K562 (cell line): Measurements from ENCODE around the gene CHRNE. TPM values are rescaled to one million over a fixed set of nuclear protein-coding genes. Genes with fewer than 3 reads are reported as not detected.

Source experiments
- CBFB ChIP-seq: sonication (generic); formaldehyde crosslinking; IDR thresholded peaks from 2 replicates; pipeline ENCODE4 v1.4.0; 2020; ENCODE audit warnings: mild to moderate bottlenecking, missing genetic modification reagents
- IRF9 ChIP-seq: fragments of 450-650 bp; IDR thresholded peaks from 2 replicates; pipeline ENCODE4 v1.6.1; 2016; ENCODE audit warnings: missing biosample characterization, missing genetic modification characterization
- KAT7 ChIP-seq: sonication (generic); formaldehyde crosslinking; IDR thresholded peaks from 2 replicates; pipeline ENCODE4 v1.8.0; 2022; ENCODE audit warnings: missing genetic modification reagents, mild to moderate bottlenecking, borderline replicate concordance
- KLF16 ChIP-seq: IDR thresholded peaks from 2 replicates; pipeline ENCODE4 v1.6.1; 2016; ENCODE audit warnings: antibody characterized with exemption
- MCM2 ChIP-seq: fragments of 450-650 bp; IDR thresholded peaks from 2 replicates; pipeline ENCODE4 v1.6.1; 2017; ENCODE audit warnings: low read depth, mild to moderate bottlenecking
- POLR2A ChIP-seq: fragments of 450-650 bp; conservative IDR thresholded peaks from 2 replicates; pipeline ENCODE4 v1.6.1; 2016
- POLR2G ChIP-seq: fragments of 200-400 bp; formaldehyde crosslinking; IDR thresholded peaks from 2 replicates; pipeline ENCODE4 v1.6.1; 2017; ENCODE audit warnings: low read depth, mild to moderate bottlenecking, antibody characterized with exemption, low read length, moderate library complexity
- RBFOX2 ChIP-seq: fragments of 200-400 bp; formaldehyde crosslinking; IDR thresholded peaks from 2 replicates; pipeline ENCODE4 v1.6.1; 2017; ENCODE audit warnings: low read depth, mild to moderate bottlenecking, low read length, moderate library complexity
- REST ChIP-seq, 2 experiments: fragments of 450-650 bp; formaldehyde crosslinking in 1 of 2; IDR thresholded peaks; 2 replicates each; pipeline versions ENCODE4 v1.4.0 to v1.6.1; 2014 to 2020; ENCODE audit warnings: mild to moderate bottlenecking in 2 of 2, borderline replicate concordance in 1 of 2, low read depth in 1 of 2
- SMAD1 ChIP-seq: fragments of 150-350 bp; IDR thresholded peaks from 2 replicates; pipeline ENCODE4 v1.6.1; 2014; ENCODE audit warnings: low read length, low read depth; ENCODE audit not compliant: partially characterized antibody
- SMAD2 ChIP-seq: fragments of 150-350 bp; IDR thresholded peaks from 2 replicates; pipeline ENCODE4 v1.6.1; 2014; ENCODE audit warnings: low read depth, mild to moderate bottlenecking, low read length
- TFE3 ChIP-seq: fragments of 450-650 bp; formaldehyde crosslinking; IDR thresholded peaks from 2 replicates; pipeline ENCODE4 v1.4.0; 2020; ENCODE audit warnings: mild to moderate bottlenecking, mixed read lengths
- THAP12 ChIP-seq: fragments of 250-450 bp; sonication (Bioruptor Pico); IDR thresholded peaks from 2 replicates; pipeline ENCODE4 v1.9.0; 2021; ENCODE audit warnings: mild to moderate bottlenecking, inconsistent platforms
- ZNF764 ChIP-seq: fragments of 250-450 bp; sonication (Bioruptor Pico); IDR thresholded peaks from 2 replicates; pipeline ENCODE4 v1.4.0; 2020; ENCODE audit warnings: low read depth, mild to moderate bottlenecking, moderate library complexity
- polyA plus RNA-seq, 8 experiments: library from polyadenylated mRNA; depleted of rRNA in 4 of 8; stranded (reverse) in 5 of 8; unstranded in 3 of 8; fragments of >200 nt; fragmentation: Nextera tagmentation in 2 of 8; fragmentation: Illumina TruSeq in 1 of 8; extraction: Ambion mirVana in 2 of 8; extraction: Trizol in 1 of 8; gene quantifications; 2 replicates each; pipeline versions ENCODE4 v1.2.1 to v1.2.3, GENCODE V29; 2011 to 2014; ENCODE audit warnings: inconsistent platforms in 1 of 8, missing spikeins in 1 of 8
- total RNA-seq, 7 experiments: library from RNA; depleted of rRNA in 6 of 7; stranded (reverse); fragments of >200 nt in 6 of 7; fragmentation: Illumina TruSeq in 2 of 7; extraction: Trizol in 2 of 7; gene quantifications; 2 replicates each; pipeline versions ENCODE4 v1.2.1 to v1.2.3, GENCODE V29; 2011 to 2021; ENCODE audit warnings: low replicate concordance in 1 of 7

Gene CHRNE
- total and polyA plus RNA-seq, 9 of the 15 experiments (the other 6 are each of a cell fraction or from before 2014, with no cell fraction given) = not detected

GRCh38 chr17:4934173-4934979 is 31.5 kb upstream of the CHRNE start (continued):
- no peak for TF ChIP-seq TFE3 (CRISPR knock-in tag)
- TF ChIP-seq CBFB (CRISPR knock-in tag) = peak; percentile 65; the same call in 1 of the 2 replicates
- no peak for TF ChIP-seq KAT7 (CRISPR knock-in tag)
- TF ChIP-seq THAP12 (CRISPR knock-in tag) = no peak
- no peak for TF ChIP-seq SMAD1
- TF ChIP-seq IRF9 (tag) = no peak
- TF ChIP-seq MCM2 = no peak
- TF ChIP-seq ZNF764 (CRISPR knock-in tag) = no peak
- TF ChIP-seq RBFOX2 = peak; percentile 54
- TF ChIP-seq REST (IDR thresholded peaks at IDR 0.05; ENCODE audit: borderline replicate concordance) = peak; percentile 26; the same call in 1 of the 2 replicates
- no peak for TF ChIP-seq REST (CRISPR knock-in tag; IDR thresholded peaks at IDR 0.05; ENCODE audit: low read depth)
- TF ChIP-seq POLR2A = peak; percentile 47
- no peak for TF ChIP-seq SMAD2
- no peak for TF ChIP-seq KLF16
- TF ChIP-seq POLR2G = peak; percentile 70
